Measurements from ENCODE around the gene HNF1B.

HNF1B gene

GRCh38 chr17:37731056-37731455 is 13.8 kb downstream of the HNF1B start:
- no peak for DNase-seq

- DNase-seq: no peak
Measured at GRCh38 chr17:37729905-37730304, 15.0 kb downstream of the HNF1B start.

GRCh38 chr17:37726891-37727675 is 17.8 kb downstream of the HNF1B start:
- DNase-seq: no peak

GRCh38 chr17:37726248-37726647 is 18.6 kb downstream of the HNF1B start:
- no peak for DNase-seq

GRCh38 chr17:37725601-37726146 is 19.2 kb downstream of the HNF1B start:
- no peak for DNase-seq

GRCh38 chr17:37725021-37725595 is 19.8 kb downstream of the HNF1B start:
- no peak for DNase-seq

- DNase-seq: no peak
Measured at GRCh38 chr17:37720989-37721388, 23.9 kb downstream of the HNF1B start.

GRCh38 chr17:37719866-37720265 is 25.0 kb downstream of the HNF1B start:
- no peak for DNase-seq

- no peak for DNase-seq
Measured at GRCh38 chr17:37718324-37719048, 26.4 kb downstream of the HNF1B start.

- no peak for DNase-seq
Measured at GRCh38 chr17:37717627-37718323, 27.1 kb downstream of the HNF1B start.

GRCh38 chr17:37714897-37715296 is 30.0 kb downstream of the HNF1B start:
- no peak for DNase-seq

GRCh38 chr17:37713624-37714023 is 31.2 kb downstream of the HNF1B start:
- no peak for DNase-seq

GRCh38 chr17:37713028-37713431 is 31.8 kb downstream of the HNF1B start:
- DNase-seq: no peak

GRCh38 chr17:37711113-37711512 is 33.7 kb downstream of the HNF1B start:
- DNase-seq: no peak

- DNase-seq: no peak
Measured at GRCh38 chr17:37710344-37710886, 34.4 kb downstream of the HNF1B start.

- no peak for DNase-seq
Measured at GRCh38 chr17:37708616-37709212, 36.1 kb downstream of the HNF1B start.

GRCh38 chr17:37708008-37708615 is 36.7 kb downstream of the HNF1B start:
- DNase-seq: no peak

GRCh38 chr17:37706446-37706845 is 38.4 kb downstream of the HNF1B start:
- DNase-seq: no peak

- no peak for DNase-seq
Measured at GRCh38 chr17:37702598-37702997, 42.3 kb downstream of the HNF1B start.

GRCh38 chr17:37701496-37701898 is 43.4 kb downstream of the HNF1B start:
- peak; percentile 72 to 80 for DNase-seq

GRCh38 chr17:37700881-37701280 is 44.0 kb downstream of the HNF1B start:
- DNase-seq: no peak
